Kidney epithelial cell (primary cell): ENCODE results near the gene MAD2L1BP. TPM values are rescaled to one million over a fixed set of nuclear protein-coding genes. Genes with fewer than 3 reads are reported as not detected.
A peak's percentile ranks its signal among the peaks of the same experiment; 100 is the strongest.
"Not testable (repeated sequence)": the region's sequence is repeated elsewhere in the genome, so short reads cannot be mapped to it uniquely, and the experiment has no call there.

ENCODE experiments used
- DNase-seq: peaks from one replicate; pipeline ENCODE4 v3.0.0-alpha.2; 2010; ENCODE audit warnings: low read depth
- H3K27me3 ChIP-seq: 2 replicates; pipeline ENCODE4 v1.6.0; 2011; ENCODE audit warnings: low read length; ENCODE audit not compliant: control insufficient read depth, insufficient read depth
- H3K36me3 ChIP-seq: 2 replicates; pipeline ENCODE4 v1.5.1; 2011; ENCODE audit warnings: low read length; ENCODE audit not compliant: control insufficient read depth, insufficient read depth
- H3K4me3 ChIP-seq: 2 replicates; pipeline ENCODE4 v1.5.1; 2011; ENCODE audit warnings: low read depth, mild to moderate bottlenecking, control low read depth, low read length
- CTCF ChIP-seq: IDR thresholded peaks from 2 replicates; pipeline ENCODE4 v1.5.1; 2011; ENCODE audit warnings: mild to moderate bottlenecking, moderate library complexity, low read length, control low read depth, inconsistent platforms; ENCODE audit not compliant: insufficient read depth, poor library complexity, severe bottlenecking
- total RNA-seq: library from RNA; depleted of rRNA; stranded (reverse); fragments of >200 nt; gene quantifications from 2 replicates; pipeline ENCODE4 v1.2.3, GENCODE V29; 2015

MAD2L1BP gene
- total RNA-seq, 1 donor from 2014 or later: 39.4 TPM

GRCh38 chr6:43657221-43657802, 21.7 kb downstream of the MAD2L1BP start:
- DNase-seq: no peak
- no peaks in the 10 kb centered on the region for H3K27me3 ChIP-seq
- no peak overlapping the region for H3K4me3 ChIP-seq
- no peaks in the 10 kb centered on the region for H3K36me3 ChIP-seq
- TF ChIP-seq CTCF: no peak

GRCh38 chr6:43658161-43658560, 22.5 kb downstream of the MAD2L1BP start:
- no peak for TF ChIP-seq CTCF
- H3K27me3 ChIP-seq: no peaks in the 10 kb centered on the region
- H3K4me3 ChIP-seq: no peak overlapping the region
- DNase-seq: no peak
- H3K36me3 ChIP-seq: no peaks in the 10 kb centered on the region

GRCh38 chr6:43662948-43663347, 27.3 kb downstream of the MAD2L1BP start:
- not testable (repeated sequence) for H3K36me3 ChIP-seq

GRCh38 chr6:43665376-43665775, 29.7 kb downstream of the MAD2L1BP start:
- DNase-seq: peak; percentile 56
- Histone ChIP-seq H3K4me3 (no peak overlapping the region), H3K36me3 (no peaks in the 10 kb centered on the region), H3K27me3 (no peaks in the 10 kb centered on the region)
- TF ChIP-seq CTCF: no peak

More at GRCh38 chr6:43662948-43663347, 27.3 kb downstream of the MAD2L1BP start:
- not testable (repeated sequence) for DNase-seq, H3K27me3 ChIP-seq, H3K4me3 ChIP-seq

GRCh38 chr6:43666196-43666920, 30.7 kb downstream of the MAD2L1BP start:
- H3K36me3 ChIP-seq: peaks cover 1% of the 10 kb centered on the region
- DNase-seq: no peak
- H3K27me3 ChIP-seq: no peaks in the 10 kb centered on the region
- no peak overlapping the region for H3K4me3 ChIP-seq
- TF ChIP-seq CTCF: no peak

- Histone ChIP-seq H3K27me3 (no peaks in the 10 kb centered on the region), H3K36me3 (peaks cover 4% of the 10 kb centered on the region), H3K4me3 (no peak overlapping the region)
- peak; percentile 95 for TF ChIP-seq CTCF
- DNase-seq: no peak
Observed at GRCh38 chr6:43667245-43668150, 31.9 kb downstream of the MAD2L1BP start.
